ENCODE measurements around the gene DIRAS2.

DIRAS2 gene

DNA sequence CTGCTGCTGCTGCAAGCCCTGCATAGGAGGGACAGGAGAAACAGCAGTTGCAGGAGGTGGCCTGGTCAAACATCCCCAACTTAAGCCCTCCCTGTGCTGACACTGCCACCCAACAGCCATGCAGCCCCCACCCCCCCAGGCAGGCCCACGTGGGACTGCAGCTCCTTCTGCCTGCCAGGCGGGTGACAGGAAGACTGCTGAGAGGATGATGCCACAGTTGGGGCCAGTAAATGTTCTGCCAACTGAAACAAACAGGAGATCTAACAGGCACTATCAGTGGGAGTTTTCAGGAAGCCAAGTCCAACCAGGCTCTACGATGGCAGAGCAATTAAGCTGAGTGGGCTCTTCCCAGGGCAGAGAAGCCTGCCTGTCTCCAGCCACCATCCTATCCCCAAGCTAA is 31.1 kb downstream of the DIRAS2 start:
- no peak for DNase-seq

DNA sequence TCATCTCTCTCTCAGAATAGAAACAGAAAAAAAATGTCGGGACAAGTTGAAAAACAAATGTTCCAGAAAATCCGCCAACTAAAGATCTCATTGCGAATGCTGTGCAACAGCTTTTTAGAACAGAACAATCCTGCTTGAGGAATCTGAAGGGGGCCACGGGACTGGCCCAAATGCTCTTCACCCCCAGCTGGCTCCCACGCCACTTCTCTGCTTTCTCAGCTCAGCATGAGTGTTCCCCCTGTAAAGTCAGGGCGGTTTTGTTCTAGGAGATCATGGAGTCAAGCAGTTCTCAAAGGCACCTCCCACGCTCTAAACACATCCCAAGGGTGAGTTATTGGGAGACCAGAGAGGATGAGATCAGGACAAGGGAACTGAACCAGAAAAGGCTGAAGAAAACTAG is 31.5 kb downstream of the DIRAS2 start:
- DNase-seq = no peak

DNA sequence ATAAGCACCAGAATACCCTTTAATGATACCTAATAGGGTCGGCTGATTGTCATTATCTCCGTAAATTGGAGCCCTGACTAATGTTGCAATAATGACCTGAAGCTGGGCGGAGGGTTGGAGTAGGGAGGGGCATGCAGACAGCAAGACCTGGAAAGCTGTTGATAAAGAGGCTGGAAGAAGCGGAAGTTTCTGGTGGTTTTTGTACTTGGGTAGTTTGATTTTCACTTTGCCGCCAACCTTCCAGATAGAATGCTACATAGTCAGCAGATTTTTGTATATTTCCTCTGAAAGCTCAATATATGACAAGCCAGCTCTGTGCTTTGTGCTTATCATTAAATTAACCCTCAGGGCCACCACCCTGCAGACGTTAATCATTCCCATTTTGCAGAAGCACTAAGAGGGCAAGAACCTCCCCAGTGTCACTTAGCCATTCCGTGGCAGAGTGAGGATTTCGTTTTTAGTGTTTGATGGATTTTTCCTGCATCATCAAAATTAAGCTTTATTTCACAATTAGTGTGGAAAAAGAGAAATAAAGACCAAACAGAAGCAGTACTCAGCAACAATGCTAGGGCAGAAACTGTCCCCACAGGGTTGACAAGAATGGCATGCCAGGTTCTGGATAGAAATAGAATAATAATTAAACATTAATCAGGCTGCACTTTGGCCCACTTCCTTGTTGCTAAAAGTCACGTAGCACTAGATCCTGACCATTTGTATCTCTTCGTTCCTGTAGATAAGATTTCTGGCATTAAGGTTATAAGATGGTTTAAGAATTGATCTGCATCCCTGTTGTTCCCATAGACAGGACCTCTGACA is 34.7 kb downstream of the DIRAS2 start:
- DNase-seq = no peak

DNA sequence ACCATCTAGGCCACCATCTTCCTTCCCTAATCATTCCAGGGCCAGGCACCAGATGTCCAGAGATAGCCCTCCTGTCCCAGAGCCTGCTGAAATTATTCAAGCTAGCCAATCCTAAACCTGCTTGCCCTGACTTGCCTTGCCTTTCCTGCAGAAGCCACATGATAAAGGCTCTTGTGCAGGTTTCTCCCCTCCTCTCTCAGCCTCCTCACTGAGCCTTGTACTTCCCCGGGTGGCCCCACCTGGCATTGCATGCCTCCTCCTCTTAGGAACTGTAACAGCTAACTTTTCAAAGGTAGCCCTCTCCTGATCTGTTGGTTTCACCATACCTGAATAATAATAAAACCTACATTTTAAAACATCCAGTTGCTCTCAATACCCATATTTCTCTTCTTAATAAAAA is 42.6 kb downstream of the DIRAS2 start:
- DNase-seq = no peak

DNA sequence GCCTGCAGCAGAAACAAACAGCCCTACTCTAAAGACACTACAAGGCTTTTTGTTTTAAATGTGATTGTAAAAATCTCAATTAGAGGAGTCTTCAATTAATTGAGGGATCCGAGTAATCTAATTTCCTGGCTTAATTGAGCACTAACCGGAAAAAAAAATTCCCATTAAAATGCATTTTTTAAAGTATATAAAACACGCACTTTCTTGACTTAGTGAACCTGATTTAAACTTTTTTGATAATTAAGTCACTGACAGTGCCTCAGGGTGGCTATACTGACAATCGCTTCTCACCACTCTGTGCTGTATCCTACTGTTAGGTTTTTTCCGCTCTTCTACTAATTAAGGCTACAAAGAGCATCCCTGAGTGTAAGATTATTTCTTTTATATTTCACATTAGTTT is 44.4 kb downstream of the DIRAS2 start:
- DNase-seq = no peak

DNA sequence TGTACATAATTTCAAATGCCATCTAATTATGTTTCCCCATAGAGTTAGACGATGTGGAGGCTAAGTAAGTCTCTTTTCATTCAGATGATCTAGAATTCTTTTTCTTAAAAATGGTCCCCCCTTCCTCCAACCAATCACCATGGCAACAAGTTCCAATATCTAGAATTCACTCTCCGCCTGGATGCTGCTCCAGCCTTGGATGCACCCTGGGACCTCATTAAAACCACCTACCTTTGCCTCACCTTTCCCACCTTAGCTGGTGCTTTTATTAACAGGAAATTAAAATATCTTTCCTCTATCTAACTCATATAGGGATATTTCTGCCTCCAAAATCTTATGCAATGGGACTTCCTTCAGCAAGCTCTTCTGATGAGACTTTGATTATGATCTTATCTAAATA is 49.0 kb downstream of the DIRAS2 start:
- DNase-seq = no peak

DNA sequence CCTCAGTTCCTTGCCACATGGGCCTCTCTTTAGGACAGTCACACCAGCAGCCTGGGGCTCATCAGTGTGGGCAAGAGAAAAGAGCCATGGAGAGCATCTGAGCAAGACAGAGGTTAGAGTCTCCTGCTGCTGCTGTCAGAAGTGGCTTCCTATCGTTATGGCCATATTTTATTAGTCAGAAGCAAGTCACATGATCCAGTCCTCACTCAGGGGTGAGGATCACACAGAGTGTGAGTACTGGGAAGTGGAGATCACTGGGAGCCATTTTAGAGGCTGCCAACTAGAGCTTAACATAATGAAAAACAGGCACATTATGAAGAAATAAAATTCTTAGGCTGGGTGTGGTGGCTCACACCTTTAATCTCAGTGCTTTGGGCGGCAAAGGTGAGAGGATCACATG is 62.0 kb downstream of the DIRAS2 start:
- no peak for DNase-seq

DNA sequence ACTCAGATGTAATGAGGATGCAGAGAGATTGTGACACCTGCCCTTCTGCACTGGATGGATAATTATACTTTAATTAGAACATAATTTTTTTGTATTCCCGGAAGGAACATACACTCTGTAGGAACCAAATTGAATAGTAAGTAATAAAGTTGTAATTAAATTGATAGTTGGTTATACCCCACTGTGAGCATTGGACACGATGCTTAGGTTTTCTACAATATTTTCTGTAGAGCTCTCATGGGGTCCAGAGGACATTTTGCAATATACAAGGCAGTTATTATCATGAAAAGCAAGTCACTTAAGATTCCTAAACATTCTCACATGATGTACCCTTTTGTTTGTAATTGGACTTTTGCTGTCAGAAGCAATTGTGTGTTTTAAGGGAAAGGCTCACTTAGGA is 63.4 kb downstream of the DIRAS2 start:
- no peak for DNase-seq

DNA sequence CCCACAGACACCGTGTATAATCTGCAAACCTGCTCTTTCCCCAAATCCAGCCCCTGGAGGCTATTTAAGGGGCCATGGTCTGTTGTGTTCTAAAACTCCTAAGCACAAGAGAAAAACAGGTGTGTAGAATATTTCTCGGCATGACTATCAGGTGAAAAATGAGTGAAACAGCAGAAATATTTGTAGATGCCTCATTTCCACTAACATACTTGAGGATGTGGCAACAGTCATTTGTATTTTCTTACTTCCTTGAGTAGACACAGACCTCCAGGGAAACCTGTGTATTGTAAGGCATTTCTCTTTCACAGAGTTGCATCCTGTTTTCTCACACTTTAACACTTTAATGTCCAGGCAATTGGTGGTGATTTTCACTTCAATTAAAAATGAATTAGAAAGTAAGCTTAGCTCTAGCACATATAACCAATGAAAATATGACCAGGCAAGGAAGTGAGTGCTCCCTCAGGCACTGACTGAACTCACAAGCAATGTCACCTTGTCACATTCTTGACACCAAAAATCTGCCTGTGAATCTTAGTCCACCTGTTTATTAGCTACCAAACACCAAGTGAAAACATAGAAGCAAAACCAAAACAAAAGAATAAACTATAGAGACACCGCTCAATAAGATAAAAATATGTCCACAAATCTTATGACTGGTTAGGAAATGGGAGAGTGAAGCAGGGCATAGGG is 64.4 kb downstream of the DIRAS2 start:
- DNase-seq = no peak

DNA sequence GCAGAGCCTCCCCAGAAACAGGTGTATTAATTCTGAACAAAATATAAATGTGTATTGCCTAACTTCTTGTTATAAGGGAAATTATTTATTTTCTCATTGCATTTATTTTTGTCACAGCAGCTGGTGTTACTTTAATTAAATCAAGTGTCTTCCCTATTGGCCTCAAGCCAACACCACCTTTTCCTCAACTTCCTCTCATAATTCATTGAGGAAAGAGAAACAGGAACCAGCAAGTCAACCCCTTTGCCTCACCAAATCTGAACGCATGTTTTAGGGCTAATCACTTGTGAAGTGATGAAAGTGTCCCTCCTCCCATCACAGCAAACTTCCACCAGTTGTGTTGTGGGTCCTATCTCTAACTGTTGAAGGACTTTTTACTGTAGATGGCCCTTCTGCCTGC is 73.1 kb downstream of the DIRAS2 start:
- no peak for DNase-seq

DNA sequence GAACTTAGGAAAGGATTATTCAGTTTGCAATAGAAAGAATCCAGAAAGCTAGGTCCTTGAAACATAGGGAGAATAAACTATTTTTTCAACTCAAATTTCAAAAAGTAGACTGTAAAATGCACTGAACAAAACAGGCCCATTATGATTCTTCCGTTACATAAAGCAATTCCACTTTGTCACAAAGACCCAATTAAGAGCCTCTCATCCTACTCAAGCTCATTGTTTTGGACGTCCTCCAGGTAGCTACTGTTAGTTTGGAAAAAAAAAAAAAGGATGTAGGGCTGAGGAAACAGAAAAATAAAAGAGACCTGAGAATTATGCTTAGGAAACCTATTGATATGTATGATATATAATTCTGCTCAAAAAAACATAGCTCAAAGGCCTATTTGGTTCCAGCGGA is 74.0 kb downstream of the DIRAS2 start:
- DNase-seq = no peak

DNA sequence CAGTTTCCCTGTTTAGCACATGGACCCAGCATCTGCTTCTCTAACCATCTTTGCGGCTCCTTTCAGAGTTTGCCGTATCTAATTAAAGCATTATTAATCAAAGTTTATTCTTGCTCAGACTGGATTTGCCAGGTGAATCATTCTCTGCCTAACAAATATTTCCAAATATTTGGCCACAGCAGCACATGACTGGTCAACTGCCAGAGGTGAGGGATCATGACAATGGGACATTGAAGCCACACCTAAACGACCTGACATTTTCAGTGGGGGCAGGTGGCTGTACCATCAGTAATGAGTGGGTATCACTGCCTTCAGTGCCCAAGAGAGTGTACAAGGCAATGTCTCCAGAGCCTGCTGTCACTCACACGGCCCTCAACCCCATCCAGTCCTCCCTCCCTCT is 80.4 kb downstream of the DIRAS2 start:
- no peak for DNase-seq
